HG03060 (cell line): ENCODE results near the gene CSNK1G3.

Source experiments
- ATAC-seq: cut with Tn5 transposase; IDR thresholded peaks from one replicate; pipeline ENCODE4 v1.9.1; 2021; ENCODE audit warnings: low read depth, moderate number of reproducible peaks; ENCODE audit not compliant: unreplicated experiment

CSNK1G3 gene

DNA sequence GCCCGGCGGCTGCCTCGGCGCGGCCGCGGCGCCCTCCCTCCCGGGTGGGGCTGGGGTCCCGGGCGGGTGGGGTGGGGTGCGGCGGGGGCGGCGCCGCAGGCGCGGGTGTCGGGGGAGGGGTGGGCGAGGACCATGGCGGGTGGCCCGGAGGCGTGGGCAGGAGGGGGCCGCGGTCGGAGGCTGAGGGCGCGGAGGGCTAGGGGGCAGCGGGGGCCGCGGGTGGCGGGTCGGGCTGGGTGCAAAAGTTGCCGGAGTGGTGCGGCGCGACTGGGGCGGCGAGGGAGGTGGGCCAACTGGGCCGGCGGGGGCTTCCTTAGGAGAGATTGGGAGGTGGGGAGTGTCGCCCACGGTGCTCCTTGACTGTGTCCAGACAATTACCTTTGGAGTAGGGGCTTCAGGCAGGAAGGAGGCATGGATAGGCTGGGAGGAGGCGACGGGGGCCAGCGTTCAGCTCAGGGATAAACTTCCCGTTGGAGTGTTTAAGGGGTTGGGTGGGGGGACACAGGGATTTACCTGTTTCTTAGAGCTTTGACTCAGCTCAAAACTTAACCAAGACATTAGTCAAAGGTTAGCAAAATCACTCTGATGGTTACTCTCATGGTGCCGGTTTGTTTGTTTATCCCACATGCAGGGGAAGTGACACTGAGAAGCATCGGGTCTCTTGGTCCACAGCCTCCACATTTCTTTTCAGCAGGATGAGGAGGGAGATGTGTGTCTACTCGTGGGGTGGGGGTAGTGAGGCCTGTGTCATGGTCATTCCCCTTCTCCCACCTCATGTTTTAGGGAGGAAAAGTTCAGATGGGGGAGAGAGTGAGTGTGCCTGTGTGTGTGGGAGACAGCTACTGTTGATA is 859 bp downstream of the CSNK1G3 start:
- no peak for ATAC-seq

DNA sequence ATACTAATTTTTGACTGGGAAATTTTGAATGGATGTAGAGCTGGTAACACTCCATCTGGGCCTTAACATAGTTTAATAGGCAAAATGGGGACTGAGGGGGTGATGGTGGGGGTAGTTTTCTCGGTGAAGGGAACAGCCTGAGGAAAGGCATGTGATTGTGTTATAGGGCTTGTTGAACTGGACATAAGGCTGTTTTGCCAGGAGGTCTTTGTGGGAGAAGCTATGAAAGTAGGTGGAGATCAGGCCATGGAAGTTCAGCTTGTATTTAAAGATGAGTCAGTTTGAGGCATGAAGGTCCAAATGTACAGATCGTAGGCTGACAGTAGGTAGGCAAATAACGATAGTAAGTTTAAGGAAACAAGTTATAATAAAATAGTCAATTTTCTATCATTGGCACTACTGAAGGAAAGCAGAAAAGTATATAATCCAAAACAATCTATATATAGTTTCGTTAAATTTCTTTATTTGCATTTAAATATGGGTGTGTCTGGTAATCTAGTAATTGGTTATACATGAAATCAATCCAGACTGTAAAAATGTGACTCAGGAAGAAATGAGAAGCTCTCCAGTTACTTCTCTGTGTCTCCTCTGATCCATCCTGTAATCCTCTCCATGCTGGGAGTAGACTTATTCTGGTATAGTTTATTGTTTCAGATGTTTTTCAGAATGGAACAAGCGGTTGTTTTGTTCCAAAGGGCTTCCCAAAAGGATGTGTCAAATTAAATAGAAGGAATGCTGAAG is 2.8 kb downstream of the CSNK1G3 start:
- no peak for ATAC-seq

DNA sequence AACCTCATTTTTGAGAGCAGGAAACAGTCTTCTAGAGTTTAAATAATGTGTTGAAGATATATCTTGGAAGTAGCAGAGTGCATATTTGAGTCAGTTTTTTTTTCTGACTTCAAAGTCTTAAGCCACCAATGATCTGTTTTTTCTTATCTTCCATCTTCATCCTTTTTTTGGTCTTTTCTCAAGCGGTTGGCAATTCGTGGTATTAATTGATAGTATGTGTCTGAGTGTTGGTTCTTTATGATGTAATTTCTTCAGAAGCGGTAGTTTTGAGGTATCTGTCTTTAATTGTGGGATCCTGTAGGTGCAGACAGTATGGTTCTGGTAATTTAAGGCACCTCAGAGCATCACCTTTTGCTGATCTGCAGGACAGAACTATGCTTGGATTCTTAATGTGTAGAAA is 3.9 kb downstream of the CSNK1G3 start:
- ATAC-seq = no peak

DNA sequence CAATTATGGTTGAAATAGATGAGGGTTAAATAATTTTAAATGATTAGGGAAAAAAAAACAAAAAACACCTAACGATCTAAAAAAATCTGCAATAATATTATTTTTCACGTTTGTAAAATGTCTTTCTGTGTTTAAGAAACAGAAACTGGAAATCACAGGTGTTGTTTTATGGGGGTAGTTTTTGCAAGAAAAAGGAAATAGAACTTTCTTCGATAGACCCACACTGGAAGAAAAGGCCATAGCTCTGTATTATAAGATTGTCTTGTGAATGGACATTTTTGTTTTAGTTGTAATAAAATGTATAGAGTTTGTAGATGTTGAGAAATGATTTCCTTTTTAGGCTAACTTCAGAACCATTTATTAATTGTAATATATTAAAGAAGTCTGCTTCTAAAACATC is 5.5 kb downstream of the CSNK1G3 start:
- no peak for ATAC-seq

DNA sequence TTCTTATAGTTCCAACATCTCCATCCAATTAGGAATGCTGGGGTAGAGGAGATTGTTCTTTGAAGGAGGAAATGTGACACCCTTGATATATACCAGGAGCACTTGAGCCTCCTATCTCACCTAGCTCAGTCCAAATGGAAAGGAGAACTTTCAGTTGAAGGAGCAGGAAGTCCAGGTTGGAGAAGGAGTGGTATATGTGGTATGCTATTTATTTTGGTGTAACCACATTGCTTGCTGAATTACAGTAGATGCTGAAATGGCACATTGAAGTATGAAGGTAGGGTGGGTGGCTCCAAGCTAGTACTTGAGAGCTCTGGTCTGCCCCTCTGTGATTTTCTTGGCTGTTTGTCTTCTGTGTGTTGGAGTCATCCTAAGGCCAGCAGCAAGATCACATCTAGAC is 6.1 kb downstream of the CSNK1G3 start:
- no peak for ATAC-seq

DNA sequence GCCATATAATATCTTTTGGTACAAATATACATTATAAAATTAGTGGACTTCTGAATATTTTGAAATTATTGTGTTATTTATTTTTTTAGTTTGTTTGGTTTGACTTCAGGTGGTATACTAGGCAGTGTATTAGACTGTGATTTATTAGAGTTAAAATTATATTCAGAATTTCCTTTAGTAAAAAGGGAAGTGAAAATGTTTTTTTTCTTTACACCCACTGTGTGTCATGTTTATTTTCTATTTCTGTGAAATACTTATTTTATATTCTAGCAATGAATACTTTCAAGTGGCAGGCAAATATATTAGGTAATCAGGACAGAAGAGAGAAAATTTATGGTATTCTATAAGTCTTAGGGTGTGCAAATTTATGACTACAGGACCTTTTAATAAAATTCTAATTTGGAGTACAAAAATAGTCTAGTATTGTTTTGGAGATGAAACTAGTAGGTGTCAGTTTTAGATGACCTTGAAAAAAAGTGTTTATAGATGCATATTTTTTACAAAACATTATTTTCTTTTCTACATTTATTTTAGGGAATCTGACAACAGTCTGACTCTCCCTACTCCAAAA is 8.8 kb downstream of the CSNK1G3 start:
- peak; percentile 77 for ATAC-seq

DNA sequence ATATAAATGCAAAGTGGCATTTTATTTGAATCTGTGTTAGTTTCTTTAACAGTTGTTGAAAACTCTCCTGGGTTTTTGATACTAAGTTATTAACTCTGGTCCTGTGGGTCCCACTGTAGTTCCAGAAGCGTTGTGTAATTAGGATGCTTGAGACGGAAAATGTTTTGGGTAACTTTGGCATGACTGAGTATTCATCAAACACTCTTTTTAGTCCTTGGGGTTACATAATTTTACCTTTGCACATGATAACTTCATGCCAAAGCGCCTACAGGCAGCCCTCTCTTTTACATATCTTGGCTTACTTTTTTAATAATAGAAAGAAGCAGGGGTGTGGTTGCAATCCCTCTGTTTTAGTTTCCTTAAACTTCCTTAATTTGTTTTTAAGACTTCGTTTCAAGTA is 12.2 kb downstream of the CSNK1G3 start:
- ATAC-seq = no peak

DNA sequence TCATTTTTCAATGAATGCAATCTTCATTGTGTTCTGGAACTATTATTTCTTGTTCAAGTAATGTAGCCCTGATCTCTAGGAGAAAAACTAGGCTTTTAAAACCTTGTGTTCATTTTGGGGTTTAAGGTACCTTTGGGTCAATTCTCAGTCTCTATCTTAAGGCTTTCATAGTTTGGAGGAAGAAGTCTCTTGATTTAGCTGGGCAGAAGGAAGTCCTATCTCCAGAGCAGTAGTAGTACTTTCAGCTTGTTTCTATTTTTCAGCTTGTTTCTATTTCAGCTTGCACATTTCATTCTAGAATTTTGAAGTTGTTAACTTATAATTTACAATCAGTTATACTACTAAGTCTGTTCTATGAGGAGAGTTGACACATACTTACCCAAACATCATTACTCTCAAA is 15.2 kb downstream of the CSNK1G3 start:
- ATAC-seq = no peak

DNA sequence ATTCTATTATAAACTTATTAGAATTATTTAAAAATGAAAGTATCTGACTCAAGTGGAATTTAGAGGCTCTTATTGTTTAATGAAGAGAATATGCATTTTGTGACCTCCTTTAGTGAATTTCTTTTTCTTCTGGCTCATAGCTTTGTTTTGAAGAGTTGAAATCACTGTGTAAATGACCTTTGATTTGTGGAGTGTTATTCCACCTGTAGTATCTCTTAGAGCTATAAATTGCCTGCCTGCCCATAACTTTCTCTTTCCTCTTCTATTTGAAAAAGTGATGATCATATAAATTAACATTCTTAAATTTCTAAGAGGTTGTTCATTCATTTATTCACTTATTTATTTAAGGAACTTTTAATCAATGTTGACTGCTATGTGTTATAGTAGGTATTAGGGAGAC is 16.1 kb downstream of the CSNK1G3 start:
- no peak for ATAC-seq

DNA sequence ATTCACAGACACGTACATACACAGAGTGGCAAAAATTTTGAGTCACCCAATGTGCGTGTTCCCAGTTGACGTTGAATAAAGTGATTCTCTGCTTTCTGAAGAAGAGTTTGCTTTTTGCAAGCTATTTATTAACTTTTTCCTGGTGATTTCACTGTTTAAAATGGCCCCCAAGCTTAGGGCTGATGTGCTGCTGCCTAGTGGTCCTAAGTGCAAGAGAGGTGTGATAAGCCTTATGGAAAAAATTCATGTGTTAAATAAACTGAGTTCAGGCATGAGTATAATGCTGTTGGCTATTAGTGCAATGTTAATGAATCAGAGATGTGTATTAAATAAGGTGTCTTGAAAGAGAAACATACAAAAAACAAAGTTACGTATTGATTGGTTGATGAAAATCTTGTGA is 16.9 kb downstream of the CSNK1G3 start:
- ATAC-seq = no peak

DNA sequence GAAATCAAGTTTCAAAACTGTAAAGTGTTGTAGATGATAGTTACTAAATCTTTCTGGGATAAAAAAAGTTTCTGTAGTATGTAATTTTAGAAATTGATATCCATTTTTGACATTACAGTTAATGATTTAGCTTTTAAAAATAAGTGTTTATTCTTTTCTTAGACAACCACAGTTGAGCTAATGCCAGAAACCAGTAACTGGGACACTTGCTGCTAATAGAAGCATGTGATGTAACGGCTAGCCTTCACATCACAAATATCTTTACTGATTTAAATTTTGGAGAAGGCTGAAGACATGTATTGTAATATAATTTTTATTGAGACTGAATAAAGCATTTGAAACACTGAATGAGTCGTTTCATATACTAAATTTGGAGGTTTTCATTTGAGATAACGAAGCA is 18.8 kb downstream of the CSNK1G3 start:
- ATAC-seq = no peak

DNA sequence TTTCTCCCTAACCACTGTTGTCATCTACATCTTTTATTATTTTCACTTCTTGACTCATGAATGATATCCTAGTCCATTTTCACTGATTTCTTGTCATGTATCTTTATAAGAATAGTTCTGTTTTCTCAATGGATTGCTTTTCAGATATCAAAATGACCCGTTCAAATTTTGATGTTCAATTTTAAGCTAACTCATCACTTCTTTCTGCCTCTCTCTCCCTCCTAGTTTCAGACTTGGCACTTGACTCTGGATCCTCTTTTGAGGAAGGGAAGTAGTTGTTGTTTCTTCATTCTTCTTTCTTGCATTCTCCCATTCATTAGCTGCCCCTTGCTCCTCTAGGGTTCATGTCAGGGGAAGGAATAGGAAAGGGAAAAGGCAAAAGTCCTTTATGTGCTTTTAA is 23.7 kb downstream of the CSNK1G3 start:
- ATAC-seq = no peak

DNA sequence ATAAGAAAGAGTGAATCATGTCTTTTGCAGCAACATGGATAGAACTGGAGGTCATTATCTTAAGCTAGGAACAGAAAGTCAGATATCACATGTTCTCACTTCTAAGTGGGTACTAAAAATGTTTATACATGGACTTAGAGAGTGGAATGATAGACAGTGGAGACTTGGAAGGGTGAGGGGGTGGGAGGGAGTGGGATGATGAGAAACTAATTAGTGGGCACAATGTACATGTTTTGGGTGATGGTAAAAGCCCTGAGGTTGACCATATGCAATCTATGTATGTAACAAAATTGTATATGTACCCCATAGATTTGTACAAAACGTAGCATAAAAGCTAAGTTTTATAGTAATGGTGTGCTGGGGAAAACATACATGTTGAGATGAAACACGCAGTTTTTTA is 25.3 kb downstream of the CSNK1G3 start:
- ATAC-seq = no peak

DNA sequence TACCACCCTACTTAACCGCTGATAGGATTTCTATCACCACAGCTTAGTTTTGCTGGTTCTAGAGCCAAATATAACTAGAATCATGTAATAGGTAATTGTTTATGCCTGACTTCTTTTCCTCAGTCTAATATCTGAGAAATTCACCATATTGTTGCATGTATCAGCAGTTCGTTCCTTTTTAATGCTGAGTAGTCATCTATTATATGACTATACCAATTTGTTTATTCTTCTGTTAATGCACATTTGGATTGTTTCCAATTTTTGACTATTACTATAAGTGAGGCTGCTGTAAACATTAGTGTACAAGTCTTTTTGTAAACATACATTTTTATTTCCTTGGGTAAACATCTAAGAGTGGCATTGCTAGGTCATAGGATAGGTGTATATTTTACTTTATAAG is 25.9 kb downstream of the CSNK1G3 start:
- no peak for ATAC-seq

DNA sequence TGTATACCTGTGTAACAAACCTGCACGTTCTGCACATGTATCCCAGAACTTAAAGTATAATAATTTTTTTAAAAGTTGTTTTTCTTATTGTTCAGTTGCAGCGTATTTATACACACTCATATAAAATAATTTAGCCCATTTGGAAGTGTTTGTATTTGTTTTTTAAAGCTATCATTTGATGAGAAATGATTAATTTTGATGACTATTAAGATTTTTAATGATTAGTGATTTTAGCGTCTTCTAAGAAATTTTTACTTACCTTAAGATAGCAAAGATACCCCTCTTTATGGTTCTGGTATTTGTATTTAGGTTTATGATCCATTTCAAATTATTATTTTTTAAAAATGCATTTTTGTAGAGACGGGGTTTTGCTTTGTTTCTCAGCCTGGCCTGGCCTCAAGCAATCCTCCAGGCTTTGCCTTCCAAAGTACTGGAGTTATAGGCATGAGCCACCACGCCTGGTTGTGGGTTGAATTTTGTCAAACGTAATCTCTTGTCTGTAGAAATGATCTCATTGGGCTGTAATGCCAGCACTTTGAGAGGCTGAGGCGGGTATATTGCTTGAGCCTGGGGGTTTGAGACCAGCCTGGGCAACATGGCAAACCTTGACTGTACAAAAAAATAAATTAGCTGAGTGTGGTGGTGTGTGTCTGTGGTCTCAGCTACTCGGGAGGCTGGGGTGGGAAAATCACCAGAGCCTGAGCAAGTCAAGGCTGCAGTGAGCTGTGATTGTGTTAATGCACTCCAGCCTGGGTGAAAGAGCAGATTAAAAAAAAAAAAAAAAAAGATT is 26.9 kb downstream of the CSNK1G3 start:
- ATAC-seq = no peak

DNA sequence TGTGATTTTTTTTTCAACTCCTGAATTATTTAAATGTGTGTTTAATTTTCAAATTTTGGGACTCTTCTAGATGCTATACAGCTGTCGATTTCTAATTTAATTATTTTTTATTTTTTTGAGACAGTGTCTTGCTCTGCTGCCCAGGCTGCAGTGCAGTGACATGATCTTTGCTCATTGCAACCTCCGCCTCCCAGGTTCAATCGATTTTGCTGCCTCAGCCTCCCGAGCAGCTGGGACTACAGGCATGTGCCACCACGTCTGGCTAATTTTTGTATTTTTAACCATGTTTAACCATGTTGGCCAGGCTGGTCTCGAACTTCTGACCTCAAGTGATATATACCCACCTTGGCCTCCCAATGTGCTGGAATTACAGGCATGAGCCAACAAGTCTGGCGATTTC is 28.6 kb downstream of the CSNK1G3 start:
- no peak for ATAC-seq

DNA sequence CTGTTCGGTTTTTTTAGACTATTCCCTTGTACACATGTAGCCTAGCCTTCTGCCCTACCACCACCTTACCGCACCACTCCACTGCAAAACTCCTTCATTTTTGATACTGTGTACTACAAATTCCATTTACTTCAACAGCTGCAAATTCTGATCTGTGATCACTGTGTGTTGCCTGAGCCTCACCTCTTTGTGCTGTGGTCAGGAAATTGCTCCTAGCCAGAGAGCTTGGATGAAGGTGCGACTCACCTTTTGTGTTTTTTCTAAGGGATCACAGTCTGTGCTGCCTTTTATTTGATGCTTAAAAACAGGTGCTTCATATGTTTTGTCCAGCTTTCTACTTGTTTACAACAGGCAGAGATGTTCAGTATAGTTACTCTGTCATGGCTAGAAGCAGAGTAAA is 31.5 kb downstream of the CSNK1G3 start:
- ATAC-seq = no peak

DNA sequence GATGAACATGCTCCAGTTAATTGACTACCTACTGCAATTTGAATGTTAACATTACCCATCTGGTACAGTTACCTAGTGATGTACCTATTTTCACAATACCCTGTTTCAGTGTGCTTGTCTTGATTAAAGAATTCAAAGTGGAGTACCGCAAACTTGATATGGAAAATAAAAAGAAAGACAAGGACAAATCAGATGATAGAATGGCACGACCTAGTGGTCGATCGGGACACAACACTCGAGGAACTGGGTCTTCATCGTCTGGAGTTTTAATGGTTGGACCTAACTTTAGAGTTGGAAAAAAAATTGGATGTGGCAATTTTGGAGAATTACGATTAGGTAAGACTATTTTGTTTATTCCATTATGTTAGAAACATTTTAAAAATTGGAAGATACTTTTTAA is 33.5 kb downstream of the CSNK1G3 start:
- ATAC-seq = no peak

DNA sequence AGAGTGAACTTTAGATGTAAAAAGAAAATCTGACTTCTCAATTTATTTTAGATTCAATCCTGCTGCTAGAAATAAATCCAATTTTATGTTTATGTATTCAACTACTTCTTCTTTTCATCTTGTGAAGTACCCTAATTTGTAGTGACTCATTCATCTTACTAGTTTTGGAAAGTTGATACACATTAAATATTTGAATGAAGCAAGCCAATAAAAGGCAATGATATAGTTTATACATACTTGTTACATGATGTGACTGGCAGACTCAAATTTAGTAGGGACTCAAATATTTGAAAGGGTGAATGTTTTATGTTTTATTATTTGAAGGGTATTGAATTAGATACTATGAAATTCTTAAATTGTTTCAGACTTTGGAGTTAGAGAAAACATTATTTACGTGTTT is 34.7 kb downstream of the CSNK1G3 start:
- no peak for ATAC-seq

DNA sequence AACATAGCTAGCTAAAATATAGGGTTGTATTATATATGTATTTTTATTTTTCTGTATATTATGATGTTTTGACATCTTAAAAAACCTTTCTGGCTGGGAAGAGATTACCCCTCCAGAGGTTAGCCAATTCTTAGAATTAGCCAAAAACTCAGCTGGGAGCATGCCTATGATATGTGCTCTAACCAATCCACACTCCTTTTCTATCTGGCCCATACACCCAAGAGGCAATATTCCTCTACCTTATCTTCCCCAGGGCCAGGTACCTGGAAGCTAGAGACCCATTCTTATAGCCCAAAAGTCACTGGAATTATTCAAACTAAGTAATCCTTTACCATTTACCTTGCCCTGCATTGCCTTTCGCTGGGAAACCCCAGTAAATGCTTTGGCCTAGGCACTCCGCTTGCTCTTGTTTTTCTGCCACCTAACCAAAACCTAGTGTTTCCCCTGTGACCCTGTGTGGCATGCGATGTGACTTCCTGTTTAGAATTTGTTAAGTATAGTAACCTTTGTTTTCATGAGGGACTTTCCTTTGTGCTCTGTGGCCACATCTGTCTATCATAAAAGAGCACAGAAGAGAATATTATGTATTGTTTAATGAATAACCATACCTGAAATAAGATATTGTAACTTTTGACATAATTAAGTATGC is 37.4 kb downstream of the CSNK1G3 start:
- ATAC-seq = peak; percentile 100
